Upper lobe of left lung (tissue), 6 donors: ENCODE data around the gene AFTPH. TPM values are rescaled to one million over a fixed set of nuclear protein-coding genes. Genes with fewer than 3 reads are reported as not detected.
A peak's percentile ranks its signal among the peaks of the same experiment; 100 is the strongest.

Experiments
- ATAC-seq, 2 donors: fragments of 200-7000 bp; cut with Tn5 transposase; one replicate each; pipeline ENCODE4 v1.9.1; 2022; ENCODE audit warnings: mild to moderate bottlenecking in 2 of 2, moderate library complexity in 2 of 2; ENCODE audit not compliant: low FRiP score in 2 of 2
- DNase-seq, 2 donors: peaks; one replicate each; pipeline ENCODE4 v3.0.0-alpha.2; 2019 to 2020
- H3K27ac ChIP-seq, 4 donors: fragments of 200-600 bp; sonication (generic); one replicate each; pipeline ENCODE4 v1.5.1; 2016 to 2019
- H3K27me3 ChIP-seq, 4 donors: fragments of 200-600 bp; sonication (generic); one replicate each; pipeline ENCODE4 v1.5.1; 2017 to 2019
- H3K36me3 ChIP-seq, 4 donors: fragments of 200-600 bp; sonication (generic); one replicate each; pipeline ENCODE4 v1.5.1; 2016 to 2019
- H3K4me1 ChIP-seq, 4 donors: fragments of 200-600 bp; sonication (generic); one replicate each; pipeline ENCODE4 v1.5.1; 2018 to 2019
- H3K4me3 ChIP-seq, 4 donors: fragments of 200-600 bp; sonication (generic); one replicate each; pipeline ENCODE4 v1.5.1; 2017 to 2019; ENCODE audit warnings: mild to moderate bottlenecking in 2 of 4, moderate library complexity in 1 of 4
- H3K9me3 ChIP-seq, 4 donors: fragments of 200-600 bp; sonication (generic); one replicate each; pipeline ENCODE4 v1.5.1; 2018 to 2019
- CTCF ChIP-seq, 6 experiments: fragments of 450-650 bp in 4 of 6; fragments of 200-600 bp in 2 of 6; sonication (generic) in 2 of 6; IDR thresholded peaks; one replicate each; pipeline ENCODE4 v1.5.1; 2016 to 2019; ENCODE audit warnings: antibody characterized with exemption in 6 of 6
- EP300 ChIP-seq, 4 donors: sonication (generic); formaldehyde crosslinking; IDR thresholded peaks; one replicate each; pipeline ENCODE4 v1.5.1; 2017; ENCODE audit warnings: antibody characterized with exemption in 4 of 4, control low read depth in 2 of 4
- POLR2A ChIP-seq, 4 donors: fragments of 450-650 bp; IDR thresholded peaks; one replicate each; pipeline ENCODE4 v1.5.1; 2016 to 2017; ENCODE audit warnings: antibody characterized with exemption in 4 of 4, mild to moderate bottlenecking in 2 of 4
- POLR2AphosphoS5 ChIP-seq, 2 donors: sonication (generic); formaldehyde crosslinking; IDR thresholded peaks; one replicate each; pipeline ENCODE4 v1.5.1; 2017; ENCODE audit warnings: antibody characterized with exemption in 2 of 2
- WGBS, 2 donors: methylation state at CpG; one replicate each; pipeline ENCODE4 v1.1.5; 2017 to 2018; 5-methylcytosine and 5-hydroxymethylcytosine counted together
- total RNA-seq, 6 donors: library from RNA; depleted of rRNA in 4 of 6; stranded (reverse); fragments of >200 nt in 4 of 6; gene quantifications; one replicate each; pipeline versions ENCODE4 v1.1.0 to v1.2.1, GENCODE V29; 2016 to 2021
- donor health status: DM: no; HTN: no; CAD: no; lungs with moderate emphysema.
- donor health status: DM: no; HTN: yes; CAD: no; lungs with severe emphysema.

The AFTPH gene
- total RNA-seq, 6 donors from 2014 or later = 21.5 to 72.9 (median 35.4) TPM

- no peaks in the 10 kb centered on the region for H3K4me1 ChIP-seq
- H3K4me3 ChIP-seq = no peak overlapping the region
- ATAC-seq = no peak
- no peaks in the 10 kb centered on the region for H3K36me3 ChIP-seq
- DNase-seq = no peak
- TF ChIP-seq POLR2A (IDR thresholded peaks at IDR 0.05) (no peak), CTCF (IDR thresholded peaks at IDR 0.05) (no peak), EP300 (IDR thresholded peaks at IDR 0.05) (no peak), POLR2AphosphoS5 (IDR thresholded peaks at IDR 0.05) (no peak)
- H3K27me3 ChIP-seq = no peaks in the 10 kb centered on the region
- H3K27ac ChIP-seq = no peak overlapping the region
- WGBS, 2 donors = 83 to 85% methylated on average over 13 of the region's 13 CpGs
- no peaks in the 10 kb centered on the region for H3K9me3 ChIP-seq
Measured at GRCh38 chr2:64623242-64623850, 99.2 kb downstream of the AFTPH start.

GRCh38 chr2:64624108-64624610 lies 100.0 kb downstream of the AFTPH start:
- H3K27me3 ChIP-seq = no peaks in the 10 kb centered on the region
- no peaks in the 10 kb centered on the region for H3K4me1 ChIP-seq
- TF ChIP-seq POLR2AphosphoS5 (IDR thresholded peaks at IDR 0.05) (no peak), POLR2A (IDR thresholded peaks at IDR 0.05) (no peak), CTCF (IDR thresholded peaks at IDR 0.05) (no peak)
- H3K4me3 ChIP-seq = no peak overlapping the region
- WGBS, 2 donors = 92 to 95% methylated on average over 6 of the region's 6 CpGs
- no peak overlapping the region for H3K27ac ChIP-seq
- DNase-seq (no peak), ATAC-seq (no peak)
- H3K9me3 ChIP-seq = no peaks in the 10 kb centered on the region
- H3K36me3 ChIP-seq = no peaks in the 10 kb centered on the region

GRCh38 chr2:64624862-64625261 lies 100.7 kb downstream of the AFTPH start:
- no peak overlapping the region for H3K27ac ChIP-seq
- no peaks in the 10 kb centered on the region for H3K27me3 ChIP-seq
- no peak for ATAC-seq
- no peaks in the 10 kb centered on the region for H3K4me1 ChIP-seq
- WGBS, 2 donors = 84 to 89% methylated on average over 3 to 6 of the region's 6 CpGs
- no peak overlapping the region for H3K4me3 ChIP-seq
- DNase-seq = no peak
- no peaks in the 10 kb centered on the region for H3K36me3 ChIP-seq
- no peaks in the 10 kb centered on the region for H3K9me3 ChIP-seq
- no peak for TF ChIP-seq EP300 (IDR thresholded peaks at IDR 0.05)
- TF ChIP-seq POLR2AphosphoS5 (IDR thresholded peaks at IDR 0.05) = no peak
- TF ChIP-seq CTCF (IDR thresholded peaks at IDR 0.05) = no peak
- no peak for TF ChIP-seq POLR2A (IDR thresholded peaks at IDR 0.05)

- 80 to 89% methylated on average over 6 to 7 of the region's 7 CpGs for WGBS, 2 donors
- Histone ChIP-seq H3K9me3 (no peaks in the 10 kb centered on the region), H3K36me3 (peaks cover 0 to under 1% (median under 1%) of the 10 kb centered on the region in 4 donors), H3K27me3 (no peaks in the 10 kb centered on the region), H3K4me1 (no peaks in the 10 kb centered on the region), H3K4me3 (no peak overlapping the region), H3K27ac (no peak overlapping the region)
- TF ChIP-seq POLR2A (IDR thresholded peaks at IDR 0.05) = no peak
- no peak for TF ChIP-seq POLR2AphosphoS5 (IDR thresholded peaks at IDR 0.05)
- no peak for TF ChIP-seq EP300 (IDR thresholded peaks at IDR 0.05)
- no peak for DNase-seq
- ATAC-seq = peak in 1 of 2 donors; percentile 20
Measured at GRCh38 chr2:64625299-64626145, 101.4 kb downstream of the AFTPH start.

- TF ChIP-seq CTCF (IDR thresholded peaks at IDR 0.05) (no peak), POLR2A (IDR thresholded peaks at IDR 0.05) (no peak), POLR2AphosphoS5 (IDR thresholded peaks at IDR 0.05) (no peak)
- ATAC-seq (no peak), DNase-seq (no peak)
- no peaks in the 10 kb centered on the region for H3K4me1 ChIP-seq
- H3K36me3 ChIP-seq = peaks cover 0 to 7% (median 4%) of the 10 kb centered on the region in 4 donors
- H3K27me3 ChIP-seq = no peaks in the 10 kb centered on the region
- no peak overlapping the region for H3K4me3 ChIP-seq
- H3K27ac ChIP-seq = no peak overlapping the region
- H3K9me3 ChIP-seq = no peaks in the 10 kb centered on the region
- WGBS, 2 donors = 83 to 85% methylated on average over 10 of the region's 10 CpGs
Measured at GRCh38 chr2:64626146-64626809, 102.2 kb downstream of the AFTPH start.
